ENCODE results near the gene FYB1. TPM values are rescaled to one million over a fixed set of nuclear protein-coding genes. Genes with fewer than 3 reads are reported as not detected.

The FYB1 gene
- total RNA-seq, 1 experiment from 2014 or later: not detected

DNA sequence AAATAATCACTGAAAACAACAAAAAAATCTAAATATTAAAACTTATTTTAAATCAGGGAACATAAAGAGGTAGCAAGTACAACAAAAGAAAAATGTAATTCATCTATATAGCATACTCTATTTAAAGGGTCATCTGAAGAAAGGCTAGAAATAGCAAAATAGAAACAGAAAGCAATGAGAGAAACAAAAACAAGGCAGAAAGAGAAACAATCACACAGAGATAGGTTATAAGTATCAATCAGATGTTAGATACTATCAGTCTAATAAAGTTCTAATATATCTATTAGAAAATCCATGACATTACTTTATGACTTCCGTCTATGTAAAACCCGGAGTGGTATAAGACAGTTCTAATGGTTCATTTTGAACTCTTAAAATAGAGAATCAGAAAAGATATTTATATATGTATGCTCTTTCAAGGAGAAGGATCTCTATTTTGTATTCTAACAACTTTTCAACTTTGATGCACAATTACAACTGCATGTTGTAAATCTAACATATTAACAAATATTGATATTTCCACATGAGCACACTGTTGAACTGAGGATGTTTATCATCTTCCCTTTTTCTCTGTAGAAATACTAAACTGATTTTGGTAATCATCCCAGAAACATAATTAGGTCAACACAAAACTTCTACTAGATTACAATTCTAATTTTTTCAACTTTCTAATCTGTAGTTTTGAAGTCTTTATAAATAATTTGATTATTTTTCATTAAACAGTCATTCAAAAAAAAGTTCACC, 161.0 kb downstream of the FYB1 start:
- H3K18ac ChIP-seq (ENCODE audit: insufficient read length, low read depth, low read length): no peak overlapping the region
- no peaks in the 10 kb centered on the region for H3K27me3 ChIP-seq (ENCODE audit: insufficient read depth, low read length)
- no peaks in the 10 kb centered on the region for H3K9me3 ChIP-seq (ENCODE audit: control insufficient read depth, low read depth, low read length)
- H3K23ac ChIP-seq (ENCODE audit: insufficient read length, low read depth, low read length): no peak overlapping the region
- no peak overlapping the region for H4K5ac ChIP-seq (ENCODE audit: insufficient read length, low read depth, low read length)
- TF ChIP-seq, protein P1, sequence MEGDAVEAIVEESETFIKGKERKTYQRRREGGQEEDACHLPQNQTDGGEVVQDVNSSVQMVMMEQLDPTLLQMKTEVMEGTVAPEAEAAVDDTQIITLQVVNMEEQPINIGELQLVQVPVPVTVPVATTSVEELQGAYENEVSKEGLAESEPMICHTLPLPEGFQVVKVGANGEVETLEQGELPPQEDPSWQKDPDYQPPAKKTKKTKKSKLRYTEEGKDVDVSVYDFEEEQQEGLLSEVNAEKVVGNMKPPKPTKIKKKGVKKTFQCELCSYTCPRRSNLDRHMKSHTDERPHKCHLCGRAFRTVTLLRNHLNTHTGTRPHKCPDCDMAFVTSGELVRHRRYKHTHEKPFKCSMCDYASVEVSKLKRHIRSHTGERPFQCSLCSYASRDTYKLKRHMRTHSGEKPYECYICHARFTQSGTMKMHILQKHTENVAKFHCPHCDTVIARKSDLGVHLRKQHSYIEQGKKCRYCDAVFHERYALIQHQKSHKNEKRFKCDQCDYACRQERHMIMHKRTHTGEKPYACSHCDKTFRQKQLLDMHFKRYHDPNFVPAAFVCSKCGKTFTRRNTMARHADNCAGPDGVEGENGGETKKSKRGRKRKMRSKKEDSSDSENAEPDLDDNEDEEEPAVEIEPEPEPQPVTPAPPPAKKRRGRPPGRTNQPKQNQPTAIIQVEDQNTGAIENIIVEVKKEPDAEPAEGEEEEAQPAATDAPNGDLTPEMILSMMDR (conservative IDR thresholded peaks at IDR 0.05): no peak
- no peak overlapping the region for H2AK5ac ChIP-seq (ENCODE audit: insufficient read length, low read length)
- no peak overlapping the region for H3K27ac ChIP-seq (ENCODE audit: insufficient read length, low read depth, low read length)
- H2AFZ ChIP-seq (ENCODE audit: low read length): no peak overlapping the region
- H4K91ac ChIP-seq (ENCODE audit: insufficient read length, low read depth, low read length): no peak overlapping the region
- no peak overlapping the region for H2BK5ac ChIP-seq (ENCODE audit: insufficient read length, low read length)
- H3K9ac ChIP-seq (ENCODE audit: extremely low read depth, insufficient read length, low read length): no peak overlapping the region
- H2BK12ac ChIP-seq (ENCODE audit: insufficient read length, low read depth, low read length): no peak overlapping the region
- WGBS (ENCODE audit: extremely low coverage, insufficient read length, low lambda C conversion rate): no CpG with 5 or more reads among the region's 2 CpGs
- no peak overlapping the region for H3K4ac ChIP-seq (ENCODE audit: low read depth, low read length)
- H4K8ac ChIP-seq (replicated peaks; ENCODE audit: insufficient read length, low read depth, low read length): no peak overlapping the region
- no peaks in the 10 kb centered on the region; the same call in 1 of the 2 replicates for H3K4me1 ChIP-seq (ENCODE audit: insufficient read depth, low read length)
- H3K27ac Mint-ChIP-seq: no peak overlapping the region
- no peak overlapping the region for H3K4me2 ChIP-seq (ENCODE audit: insufficient read depth, insufficient read length, low read length)
- no peak overlapping the region for H3K56ac ChIP-seq (ENCODE audit: insufficient read length, low read depth, low read length)
- no peak overlapping the region for H3K4me3 Mint-ChIP-seq
- no peak for DNase-seq
- H2BK120ac ChIP-seq (ENCODE audit: low read depth, low read length, poor library complexity, severe bottlenecking): no peak overlapping the region
- peaks cover under 1 to 6% of the 10 kb centered on the region in 2 experiments; a peak in 3 of 4 replicates for H3K4me1 Mint-ChIP-seq
- H3T11ph ChIP-seq (ENCODE audit: low read length): no peak overlapping the region
- H2BK20ac ChIP-seq (ENCODE audit: low read depth, low read length, poor library complexity, severe bottlenecking): no peak overlapping the region
- no peaks in the 10 kb centered on the region for H3K9me3 Mint-ChIP-seq
- H4K20me1 ChIP-seq (ENCODE audit: control insufficient read depth, insufficient read depth, insufficient read length): no peaks in the 10 kb centered on the region
- no peak overlapping the region for H3K14ac ChIP-seq (ENCODE audit: insufficient read depth, low read length)
- no peaks in the 10 kb centered on the region for H3K27me3 Mint-ChIP-seq (ENCODE audit: low read depth)
- peaks cover 2% of the 10 kb centered on the region; the same call in 1 of the 2 replicates for H3K79me2 ChIP-seq (ENCODE audit: insufficient read depth, low read length)
- no peaks in the 10 kb centered on the region for H3K79me1 ChIP-seq (ENCODE audit: insufficient read depth, low read depth, low read length, poor library complexity, severe bottlenecking)
- H2BK15ac ChIP-seq (ENCODE audit: low read depth, low read length): no peak overlapping the region
- no peaks in the 10 kb centered on the region for H3K36me3 Mint-ChIP-seq (ENCODE audit: insufficient read depth in 1 of 3, low read depth in 3 of 3)
- H3K23me2 ChIP-seq (ENCODE audit: insufficient read length, low read depth, low read length, poor library complexity, severe bottlenecking): no peaks in the 10 kb centered on the region

All from H9 (cell line).